D341Med (cell line): ENCODE data around the gene VIPR2.

Source experiments
- DNase-seq: peaks from one replicate; pipeline ENCODE4 v3.0.0; 2012; ENCODE audit warnings: low spot score

The VIPR2 gene

GRCh38 chr7:159119026-159119741 lies 25.5 kb downstream of the VIPR2 start:
- no peak for DNase-seq

- DNase-seq, result no peak
Observed at GRCh38 chr7:159118623-159119022, 26.0 kb downstream of the VIPR2 start.

- DNase-seq, result no peak
Observed at GRCh38 chr7:159118197-159118595, 26.5 kb downstream of the VIPR2 start.

GRCh38 chr7:159117366-159118196 lies 27.1 kb downstream of the VIPR2 start:
- no peak for DNase-seq

GRCh38 chr7:159116581-159117339 lies 27.9 kb downstream of the VIPR2 start:
- no peak for DNase-seq

- DNase-seq, result no peak
Observed at GRCh38 chr7:159115601-159116501, 28.8 kb downstream of the VIPR2 start.

- DNase-seq, result no peak
Observed at GRCh38 chr7:159114981-159115380, 29.7 kb downstream of the VIPR2 start.

GRCh38 chr7:159114096-159114495 lies 30.6 kb downstream of the VIPR2 start:
- no peak for DNase-seq

- DNase-seq, result no peak
Observed at GRCh38 chr7:159113056-159113455, 31.6 kb downstream of the VIPR2 start.

- no peak for DNase-seq
Observed at GRCh38 chr7:159112136-159113011, 32.3 kb downstream of the VIPR2 start.

- DNase-seq, result no peak
Observed at GRCh38 chr7:159109653-159110035, 35.0 kb downstream of the VIPR2 start.

- DNase-seq, result no peak
Observed at GRCh38 chr7:159108941-159109652, 35.6 kb downstream of the VIPR2 start.

GRCh38 chr7:159108491-159108890 lies 36.2 kb downstream of the VIPR2 start:
- DNase-seq, result no peak

GRCh38 chr7:159107161-159107892 lies 37.3 kb downstream of the VIPR2 start:
- no peak for DNase-seq

GRCh38 chr7:159105832-159106811 lies 38.5 kb downstream of the VIPR2 start:
- DNase-seq, result no peak

- no peak for DNase-seq
Observed at GRCh38 chr7:159105066-159105780, 39.4 kb downstream of the VIPR2 start.

GRCh38 chr7:159104188-159104920 lies 40.3 kb downstream of the VIPR2 start:
- no peak for DNase-seq
